H1 (cell line): ENCODE measurements around the gene LY6G5B. TPM values are rescaled to one million over a fixed set of nuclear protein-coding genes. Genes with fewer than 3 reads are reported as not detected.

ENCODE experiments used
- CTCF ChIA-PET: fragments of 300-600 bp; sonication (Branson Sonifier 250); formaldehyde crosslinking; loops from one replicate; lab custom pipeline; 2021; ENCODE audit not compliant: partially characterized antibody; lab: Charles Lee
- POLR2A ChIA-PET: fragments of 300-600 bp; sonication (Branson Sonifier 250); formaldehyde crosslinking; loops from one replicate; lab custom pipeline; 2021; ENCODE audit warnings: inconsistent platforms; ENCODE audit not compliant: partially characterized antibody; lab: Charles Lee
- DNase-seq, 2 experiments: peaks; one replicate each; pipeline versions ENCODE4 v3.0.0 to v3.0.0-alpha.2; 2010 to 2022; ENCODE audit warnings: low spot score in 2 of 2, low read depth in 1 of 2, mixed read lengths in 1 of 2
- FAIRE-seq: peaks from 2 replicates; lab custom pipeline; 2011; peaks lifted over from hg19 to GRCh38; lab: Jason Lieb, UNC
- H2AFZ ChIP-seq: 2 replicates; pipeline ENCODE4 v1.8.1; 2012; ENCODE audit warnings: low read length, inconsistent platforms
- H2AK5ac ChIP-seq: 2 replicates; pipeline ENCODE4 v1.6.1; 2013; ENCODE audit warnings: low read depth, low read length
- H2BK120ac ChIP-seq: replicated peaks from 2 replicates; pipeline ENCODE3; 2013; ENCODE audit warnings: low read depth, low read length, inconsistent platforms
- H2BK12ac ChIP-seq: 2 replicates; pipeline ENCODE4 v1.6.1; 2013; ENCODE audit warnings: low read depth, low read length
- H2BK15ac ChIP-seq: 2 replicates; pipeline ENCODE4 v1.6.1; 2013; ENCODE audit warnings: low read length
- H2BK20ac ChIP-seq: 2 replicates; pipeline ENCODE4 v1.6.1; 2013; ENCODE audit warnings: low read length
- H2BK5ac ChIP-seq: 2 replicates; pipeline ENCODE4 v1.6.1; 2013; ENCODE audit warnings: low read depth, low read length
- H3K14ac ChIP-seq: 2 replicates; pipeline ENCODE4 v1.6.1; 2013; ENCODE audit warnings: inconsistent platforms; ENCODE audit not compliant: insufficient read length
- H3K18ac ChIP-seq: 2 replicates; pipeline ENCODE4 v1.6.1; 2013; ENCODE audit warnings: low read length; ENCODE audit errors: extremely low read depth
- H3K23ac ChIP-seq: 2 replicates; pipeline ENCODE4 v1.6.1; 2013; ENCODE audit warnings: inconsistent platforms; ENCODE audit not compliant: insufficient read length
- H3K23me2 ChIP-seq: 2 replicates; pipeline ENCODE4 v1.6.1; 2013; ENCODE audit warnings: low read depth, low read length
- H3K27ac ChIP-seq: 2 replicates; pipeline ENCODE4 v1.6.1; 2011; ENCODE audit warnings: low read depth, low read length, inconsistent platforms
- H3K27me3 ChIP-seq, 4 experiments: replicated peaks in 1 of 4; 1 replicate in 1 of 4; 2 replicates in 3 of 4; pipeline versions ENCODE4 v1.6.1 to v1.8.1; 2011 to 2013; ENCODE audit warnings: low read length in 3 of 4, mild to moderate bottlenecking in 3 of 4, inconsistent platforms in 2 of 4, mixed read lengths in 2 of 4, moderate library complexity in 1 of 4; ENCODE audit not compliant: control insufficient read depth in 3 of 4, insufficient read depth in 3 of 4; ENCODE audit errors: extremely low read depth in 1 of 4
- H3K36me3 ChIP-seq, 4 experiments: 2 replicates each; pipeline versions ENCODE4 v1.6.1 to v1.8.1; 2011 to 2013; ENCODE audit warnings: mild to moderate bottlenecking in 4 of 4, low read length in 3 of 4, moderate library complexity in 2 of 4, control low read depth in 1 of 4, inconsistent platforms in 1 of 4; ENCODE audit not compliant: insufficient read depth in 4 of 4, control insufficient read depth in 2 of 4
- H3K4ac ChIP-seq: replicated peaks from 2 replicates; pipeline ENCODE3; 2013; ENCODE audit warnings: low read length, low read depth, mixed read lengths, inconsistent platforms; ENCODE audit not compliant: insufficient read length
- H3K4me1 ChIP-seq, 4 experiments: replicated peaks in 1 of 4; 1 replicate in 1 of 4; 2 replicates in 3 of 4; pipeline versions ENCODE4 v1.6.1 to v1.8.1; 2011 to 2013; ENCODE audit warnings: low read length in 3 of 4, inconsistent platforms in 2 of 4, mixed read lengths in 1 of 4; ENCODE audit not compliant: insufficient read depth in 4 of 4, control insufficient read depth in 3 of 4
- H3K4me2 ChIP-seq, 2 experiments: 2 replicates each; pipeline versions ENCODE4 v1.6.1 to v1.8.1; 2011 to 2013; ENCODE audit warnings: low read depth in 2 of 2, low read length in 2 of 2, control low read depth in 1 of 2, inconsistent platforms in 1 of 2, mild to moderate bottlenecking in 1 of 2; ENCODE audit not compliant: insufficient read depth in 1 of 2
- H3K4me3 ChIP-seq, 4 experiments: fragments of 200-600, 300-600 bp in 1 of 4; sonication (generic), shearing (Covaris generic), sonication (Bioruptor Twin) in 1 of 4; 2 replicates each; pipeline versions ENCODE4 v1.5.1 to v1.8.1; 2011 to 2016; ENCODE audit warnings: low read length in 4 of 4, low read depth in 3 of 4, control low read depth in 2 of 4, inconsistent platforms in 2 of 4, mild to moderate bottlenecking in 2 of 4, mixed read lengths in 1 of 4, moderate library complexity in 1 of 4; ENCODE audit not compliant: insufficient read depth in 2 of 4; ENCODE audit errors: extremely low read depth in 1 of 4
- H3K56ac ChIP-seq: replicated peaks from 2 replicates; pipeline ENCODE3; 2013; ENCODE audit warnings: low read depth, mild to moderate bottlenecking, mixed read lengths, low read length, inconsistent platforms; ENCODE audit not compliant: insufficient read length
- H3K79me1 ChIP-seq: 2 replicates; pipeline ENCODE4 v1.6.1; 2013; ENCODE audit warnings: low read depth, low read length, control low read depth
- H3K79me2 ChIP-seq, 2 experiments: 2 replicates each; pipeline versions ENCODE4 v1.6.1 to v1.8.1; 2012 to 2013; ENCODE audit warnings: low read length in 2 of 2, mild to moderate bottlenecking in 2 of 2, inconsistent platforms in 1 of 2; ENCODE audit not compliant: insufficient read depth in 2 of 2, control insufficient read depth in 1 of 2
- H3K9ac ChIP-seq, 4 experiments: replicated peaks in 1 of 4; 1 replicate in 1 of 4; 2 replicates in 3 of 4; pipeline versions ENCODE4 v1.6.1 to v1.8.1; 2011 to 2013; ENCODE audit warnings: low read depth in 3 of 4, low read length in 3 of 4, control low read depth in 2 of 4, mild to moderate bottlenecking in 2 of 4, moderate library complexity in 2 of 4, inconsistent platforms in 1 of 4; ENCODE audit errors: extremely low read depth in 1 of 4
- H3K9me3 ChIP-seq, 2 experiments: 2 replicates each; pipeline versions ENCODE4 v1.6.1 to v1.8.1; 2012 to 2013; ENCODE audit warnings: mild to moderate bottlenecking in 2 of 2, moderate library complexity in 2 of 2, control low read depth in 1 of 2, inconsistent platforms in 1 of 2, low read depth in 1 of 2, low read length in 1 of 2, mixed read lengths in 1 of 2; ENCODE audit not compliant: insufficient read depth in 2 of 2
- H4K20me1 ChIP-seq, 2 experiments: replicated peaks in 1 of 2; 2 replicates each; pipeline versions ENCODE3 to v1.8.1; 2011 to 2013; ENCODE audit warnings: inconsistent platforms in 2 of 2, low read length in 2 of 2, mild to moderate bottlenecking in 1 of 2; ENCODE audit not compliant: insufficient read depth in 2 of 2, control insufficient read depth in 1 of 2
- H4K5ac ChIP-seq: 2 replicates; pipeline ENCODE4 v1.6.1; 2013; ENCODE audit warnings: low read length, low read depth, mixed read lengths, inconsistent platforms; ENCODE audit not compliant: insufficient read length
- H4K8ac ChIP-seq: 2 replicates; pipeline ENCODE4 v1.8.0; 2013; ENCODE audit warnings: mild to moderate bottlenecking, moderate library complexity, low read length, inconsistent platforms; ENCODE audit not compliant: insufficient read depth; ENCODE audit errors: extremely low read depth
- H4K91ac ChIP-seq: replicated peaks from 2 replicates; pipeline ENCODE3; 2013; ENCODE audit warnings: low read length, mixed read lengths, inconsistent platforms; ENCODE audit not compliant: insufficient read length
- ATF2 ChIP-seq: IDR thresholded peaks from 2 replicates; pipeline ENCODE4 v1.6.1; 2012; ENCODE audit warnings: low read length, inconsistent platforms
- BRCA1 ChIP-seq: IDR thresholded peaks from 2 replicates; pipeline ENCODE4 v1.6.1; 2012; ENCODE audit warnings: low read depth, low read length, improper control_type of control experiment
- CTBP2 ChIP-seq: IDR thresholded peaks from 2 replicates; pipeline ENCODE4 v1.7.0; 2011; ENCODE audit warnings: borderline replicate concordance, mild to moderate bottlenecking, moderate library complexity, mixed read lengths, low read length; ENCODE audit not compliant: insufficient read depth, insufficient read length
- GTF2F1 ChIP-seq: IDR thresholded peaks from 2 replicates; pipeline ENCODE4 v1.6.1; 2012; ENCODE audit warnings: low read depth, low read length, improper control_type of control experiment, borderline replicate concordance
- PHF8 ChIP-seq: fragments of 200-600 bp; sonication (generic); conservative IDR thresholded peaks from 2 replicates; pipeline ENCODE4 v1.7.1; 2012; ENCODE audit warnings: low read depth, mild to moderate bottlenecking, inconsistent platforms, low read length, moderate library complexity
- RBBP5 ChIP-seq: IDR thresholded peaks from 2 replicates; pipeline ENCODE4 v1.7.1; 2012; ENCODE audit warnings: low read depth, mild to moderate bottlenecking, inconsistent platforms, low read length, moderate library complexity, borderline replicate concordance
- RFX5 ChIP-seq: IDR thresholded peaks from 2 replicates; pipeline ENCODE4 v1.6.1; 2011; ENCODE audit warnings: low read depth, low read length, improper control_type of control experiment, borderline replicate concordance
- SAP30 ChIP-seq: fragments of 300-600 bp; sonication (generic); IDR thresholded peaks from 2 replicates; pipeline ENCODE4 v1.7.1; 2012; ENCODE audit warnings: low read length, moderate library complexity, mild to moderate bottlenecking, inconsistent platforms; ENCODE audit not compliant: insufficient read depth, insufficient replicate concordance
- SIN3A ChIP-seq, 2 experiments: IDR thresholded peaks in 1 of 2; conservative IDR thresholded peaks in 1 of 2; 2 replicates each; pipeline ENCODE4 v1.6.1; 2011 to 2012; ENCODE audit warnings: low read length in 2 of 2, improper control_type of control experiment in 1 of 2, low read depth in 1 of 2, mild to moderate bottlenecking in 1 of 2
- WGBS, 2 experiments: shearing (Covaris generic) in 1 of 2; methylation state at CpG; one replicate each; pipeline versions ENCODE4 v1.1.6 to v1.1.7; 2013 to 2015; ENCODE audit warnings: low lambda C conversion rate in 2 of 2, mixed read lengths in 2 of 2, inconsistent platforms in 1 of 2, low coverage in 1 of 2, missing lambda C conversion rate in 1 of 2; ENCODE audit not compliant: insufficient replicate concordance in 2 of 2, insufficient coverage in 1 of 2, insufficient read length in 1 of 2; ENCODE audit errors: extremely low coverage in 1 of 2, missing lambda C conversion rate in 1 of 2; 5-methylcytosine and 5-hydroxymethylcytosine counted together
- polyA plus RNA-seq, 7 experiments: library from polyadenylated mRNA; depleted of rRNA in 3 of 7; stranded (reverse) in 5 of 7; unstranded in 2 of 7; fragments of >200 nt in 5 of 7; fragments of 200-250 nt in 2 of 7; gene quantifications; 1 replicate in 5 of 7; 2 replicates in 1 of 7; 4 replicates in 1 of 7; pipeline versions ENCODE4 v1.2.1 to v1.2.3, GENCODE V29; 2011 to 2013; ENCODE audit warnings: missing spikeins in 2 of 7, mixed read lengths in 2 of 7
- total RNA-seq: library from RNA; stranded (reverse); fragmentation: NEBNext Ultra II Directional; extraction: Animal tissue kit (Norgen Biotek cat#: 25700); gene quantifications from 2 replicates; pipeline ENCODE4 v1.2.1, GENCODE V29; 2021

Gene LY6G5B
- total and polyA plus RNA-seq, 2 of the 8 experiments (the other 6 are each of a cell fraction or from before 2014, with no cell fraction given): 10.6 to 12.6 TPM

GRCh38 chr6:31642798-31643570 is 26.8 kb upstream of the LY6G5B start:
- Histone ChIP-seq H3K23me2 (no peaks in the 10 kb centered on the region), H3K18ac (no peak overlapping the region), H4K20me1 (peaks cover 6% of the 10 kb centered on the region in 2 experiments), H3K79me1 (no peaks in the 10 kb centered on the region; the same call in none of the 2 replicates), H3K4me2 (no peak overlapping the region), H3K23ac (no peak overlapping the region), H2BK5ac (no peak overlapping the region), H4K8ac (no peak overlapping the region), H3K36me3 (peaks cover 47 to 92% (median 71%) of the 10 kb centered on the region in 4 experiments), H2BK15ac (no peak overlapping the region), H3K14ac (no peak overlapping the region), H3K79me2 (no peaks in the 10 kb centered on the region), H3K56ac (no peak overlapping the region), H2BK20ac (no peak overlapping the region), H2BK120ac (no peak overlapping the region), H3K4me3 (no peak overlapping the region), H4K91ac (no peak overlapping the region), H3K27ac (no peak overlapping the region), H3K4me1 (no peaks in the 10 kb centered on the region), H3K9me3 (no peaks in the 10 kb centered on the region), H2AFZ (no peak overlapping the region), H2BK12ac (no peak overlapping the region), H2AK5ac (no peak overlapping the region), H3K27me3 (no peaks in the 10 kb centered on the region), H4K5ac (no peak overlapping the region), H3K4ac (no peak overlapping the region), H3K9ac (no peak overlapping the region)
- 93% methylated on average over 4 of the region's 6 CpGs; no CpG with 5 or more reads in 1 of the 2 experiments for WGBS, 2 experiments
- no peak for FAIRE-seq
- POLR2A ChIA-PET: interaction anchor here (0.6 to 34.9 kb wide), 9 partner anchors 7 to 164 kb away, joined by 3 to 883 read pairs (median 4); partner anchors contain the start of genes APOM, BAG6, C6orf47 and CSNK2B
- CTCF ChIA-PET: interaction anchor here (0.7 to 1.9 kb wide), 7 partner anchors 9 to 169 kb away, joined by 3 to 6 read pairs (median 4); no protein-coding TSS in a partner anchor
- DNase-seq: no peak
- TF ChIP-seq RBBP5 (no peak), GTF2F1 (no peak), SIN3A (conservative IDR thresholded peaks at IDR 0.05 in 1 of 2, IDR thresholded peaks at IDR 0.05 in 1 of 2; ENCODE audit: low read depth in 1 of 2, low read length in 2 of 2) (no peak), RFX5 (no peak), BRCA1 (no peak), SAP30 (no peak), ATF2 (no peak), PHF8 (no peak), CTBP2 (no peak)
